HepG2 (cell line): ENCODE data around the gene CDK15. TPM values are rescaled to one million over a fixed set of nuclear protein-coding genes. Genes with fewer than 3 reads are reported as not detected.

Experiments
- ATAC-seq: fragments of 200-7000 bp; cut with Tn5 transposase; 3 replicates; pipeline ENCODE4 v1.9.1; 2020; ENCODE audit warnings: mild to moderate bottlenecking, moderate library complexity
- BruUV-seq: library from RNA; stranded (reverse); fragments of 400-500 nt; replicated peaks from 2 replicates; lab custom pipeline; 2021; lab: Mats Ljungman, UMichigan
- CTCF ChIA-PET: fragments of 300-600 bp; formaldehyde crosslinking; extraction: SDS; loops from one replicate; lab custom pipeline; 2021; ENCODE audit warnings: low total read pairs, inconsistent platforms, low intra/inter-chr PET ratio; lab: Yijun Ruan, JAX
- POLR2A ChIA-PET: fragments of 350-600 bp; sonication (Branson Sonifier 250); formaldehyde crosslinking; loops from one replicate; lab custom pipeline; 2020; ENCODE audit warnings: antibody characterized with exemption, inconsistent platforms; lab: Yijun Ruan, JAX
- DNase-seq: peaks from one replicate; pipeline ENCODE4 v3.0.0-alpha.2; 2015; ENCODE audit warnings: low spot score
- FAIRE-seq: peaks from 3 replicates; lab custom pipeline; 2011; peaks lifted over from hg19 to GRCh38; lab: Jason Lieb, UNC
- H2AFZ ChIP-seq: one replicate; pipeline ENCODE4 v1.6.1; 2011; ENCODE audit warnings: low read length, inconsistent platforms
- H3K27ac ChIP-seq: fragments of 300-600 bp; 3 replicates; pipeline ENCODE4 v1.8.0; 2011; ENCODE audit warnings: mixed run types, mild to moderate bottlenecking, mixed read lengths, low read length, inconsistent platforms; ENCODE audit not compliant: insufficient read depth; ENCODE audit errors: extremely low read length
- H3K27me3 ChIP-seq, 2 experiments: fragments of 200-600 bp in 1 of 2; 2 replicates in 1 of 2; 3 replicates in 1 of 2; pipeline versions ENCODE4 v1.6.0 to v1.8.0; 2011; ENCODE audit warnings: low read length in 2 of 2, mild to moderate bottlenecking in 2 of 2, moderate library complexity in 2 of 2, inconsistent platforms in 1 of 2; ENCODE audit not compliant: insufficient read depth in 2 of 2, control insufficient read depth in 1 of 2
- H3K36me3 ChIP-seq, 2 experiments: fragments of 200-600 bp in 1 of 2; replicated peaks in 1 of 2; 2 replicates in 1 of 2; 3 replicates in 1 of 2; pipeline versions ENCODE4 v1.5.1 to v1.8.0; 2011; ENCODE audit warnings: low read length in 2 of 2, inconsistent platforms in 1 of 2; ENCODE audit not compliant: insufficient read depth in 2 of 2, control insufficient read depth in 1 of 2
- H3K4me1 ChIP-seq: 2 replicates; pipeline ENCODE4 v1.5.1; 2012; ENCODE audit warnings: low read length, inconsistent platforms; ENCODE audit not compliant: insufficient read depth
- H3K4me2 ChIP-seq: 2 replicates; pipeline ENCODE4 v1.6.0; 2011; ENCODE audit warnings: low read depth, low read length, inconsistent platforms
- H3K4me3 ChIP-seq, 3 experiments: fragments of 200-600 bp in 1 of 3; sonication (generic), shearing (Covaris generic) in 1 of 3; replicated peaks in 1 of 3; 2 replicates each; pipeline ENCODE4 v1.5.1; 2011 to 2016; ENCODE audit warnings: low read length in 3 of 3, inconsistent platforms in 2 of 3, low read depth in 2 of 3, mild to moderate bottlenecking in 2 of 3, control low read depth in 1 of 3, mixed read lengths in 1 of 3; ENCODE audit not compliant: insufficient read depth in 1 of 3
- H3K79me2 ChIP-seq: one replicate; pipeline ENCODE4 v1.6.1; 2011; ENCODE audit warnings: low read length, inconsistent platforms; ENCODE audit not compliant: insufficient read depth
- H3K9ac ChIP-seq: 2 replicates; pipeline ENCODE4 v1.6.0; 2011; ENCODE audit warnings: mild to moderate bottlenecking, low read depth, low read length, inconsistent platforms; ENCODE audit not compliant: insufficient read depth
- H3K9me3 ChIP-seq: 2 replicates; pipeline ENCODE4 v1.5.1; 2012; ENCODE audit warnings: mild to moderate bottlenecking, low read length
- H4K20me1 ChIP-seq: 2 replicates; pipeline ENCODE4 v1.6.0; 2011; ENCODE audit warnings: inconsistent platforms, mild to moderate bottlenecking, low read length, moderate library complexity; ENCODE audit not compliant: insufficient read depth
- CHCHD3 ChIP-seq: sonication (generic); formaldehyde crosslinking; IDR thresholded peaks from 2 replicates; pipeline ENCODE4 v1.8.0; 2022; ENCODE audit warnings: mild to moderate bottlenecking, missing genetic modification reagents, moderate library complexity
- CTCF ChIP-seq: sonication (generic); formaldehyde crosslinking; IDR thresholded peaks from 2 replicates; pipeline ENCODE4 v1.5.0; 2020; ENCODE audit warnings: mild to moderate bottlenecking, missing genetic modification reagents, moderate library complexity
- DBP ChIP-seq: sonication (generic); formaldehyde crosslinking; IDR thresholded peaks from 2 replicates; pipeline ENCODE4 v1.4.0; 2020; ENCODE audit warnings: missing genetic modification reagents; ENCODE audit errors: not compliant biosample characterization
- GZF1 ChIP-seq: sonication (generic); formaldehyde crosslinking; IDR thresholded peaks from 2 replicates; pipeline ENCODE4 v1.5.1; 2020; ENCODE audit warnings: mild to moderate bottlenecking, missing genetic modification reagents
- KDM5B ChIP-seq: sonication (generic); formaldehyde crosslinking; IDR thresholded peaks from 2 replicates; pipeline ENCODE4 v1.4.0; 2020; ENCODE audit warnings: missing genetic modification reagents, mild to moderate bottlenecking, borderline replicate concordance
- MEIS2 ChIP-seq: sonication (generic); formaldehyde crosslinking; IDR thresholded peaks from 2 replicates; pipeline ENCODE4 v1.9.0; 2021; ENCODE audit warnings: mild to moderate bottlenecking, missing genetic modification reagents
- NR2C2 ChIP-seq: sonication (generic); formaldehyde crosslinking; IDR thresholded peaks from 2 replicates; pipeline ENCODE4 v1.4.0; 2020; ENCODE audit warnings: missing genetic modification reagents, mild to moderate bottlenecking, moderate library complexity, borderline replicate concordance
- REL ChIP-seq: sonication (generic); formaldehyde crosslinking; conservative IDR thresholded peaks from 2 replicates; pipeline ENCODE4 v1.8.0; 2022; ENCODE audit warnings: mild to moderate bottlenecking, missing genetic modification reagents, moderate library complexity
- ZFP37 ChIP-seq: sonication (generic); formaldehyde crosslinking; IDR thresholded peaks from 2 replicates; pipeline ENCODE4 v1.4.0; 2020; ENCODE audit warnings: missing genetic modification reagents, borderline replicate concordance
- ZNF331 ChIP-seq: sonication (generic); formaldehyde crosslinking; IDR thresholded peaks from 2 replicates; pipeline ENCODE4 v1.4.0; 2020; ENCODE audit warnings: missing genetic modification reagents
- WGBS: methylation state at CpG from one replicate; pipeline ENCODE4 v1.1.6; 2017; ENCODE audit warnings: low lambda C conversion rate; 5-methylcytosine and 5-hydroxymethylcytosine counted together
- in situ Hi-C: cut with HindIII; loops from 2 replicates; pipeline ENCODE4 v1.10.0; 2017; ENCODE audit warnings: low pct_unique_long_range_greater_than_20kb; ENCODE audit not compliant: extremely low pct_ligation_motif_present
- intact Hi-C: fragments of 100-400 bp; cut with micrococcal nuclease; formaldehyde crosslinking; loops from one replicate; pipeline ENCODE4 v1.10.0; 2022; ENCODE audit not compliant: unreplicated experiment
- polyA plus RNA-seq, 8 experiments: library from polyadenylated mRNA; depleted of rRNA in 3 of 8; stranded (reverse) in 7 of 8; unstranded in 1 of 8; fragments of >200 nt; fragmentation: Illumina TruSeq in 4 of 8; extraction: Trizol in 4 of 8; gene quantifications; 2 replicates each; pipeline versions ENCODE4 v1.2.1 to v1.2.3, GENCODE V29; 2011 to 2016; ENCODE audit warnings: low read depth in 4 of 8, missing spikeins in 1 of 8, mixed read lengths in 1 of 8; ENCODE audit not compliant: insufficient read depth in 1 of 8
- total RNA-seq, 5 experiments: library from RNA; depleted of rRNA; stranded (reverse); fragments of >200 nt; fragmentation: Illumina TruSeq; extraction: Trizol; gene quantifications; 2 replicates each; pipeline ENCODE4 v1.2.3, GENCODE V29; 2016; ENCODE audit warnings: low read depth in 1 of 5

Gene CDK15
- total and polyA plus RNA-seq, 2 of the 13 experiments (the other 11 are each of a cell fraction or from before 2014, with no cell fraction given) = not detected

GRCh38 chr2:201880579-201880978, 74.2 kb downstream of the CDK15 start (continued):
- no peak for TF ChIP-seq MEIS2
- no peak for TF ChIP-seq ZFP37 (CRISPR knock-in tag)
- no peak for TF ChIP-seq CTCF (CRISPR knock-in tag)
- TF ChIP-seq NR2C2 (CRISPR knock-in tag) = no peak
- TF ChIP-seq KDM5B = no peak

- TF ChIP-seq ZNF331 (CRISPR knock-in tag) (no peak), GZF1 (CRISPR knock-in tag) (no peak), REL (no peak), DBP (no peak), CHCHD3 (CRISPR knock-in tag) (no peak)
- intact Hi-C loops = loop anchor here (10.0 kb wide), 1 partner anchor 216 kb away; no protein-coding TSS in a partner anchor
- Histone ChIP-seq H3K36me3 (no peaks in the 10 kb centered on the region), H3K4me1 (no peaks in the 10 kb centered on the region), H3K9ac (no peak overlapping the region), H3K9me3 (no peaks in the 10 kb centered on the region), H2AFZ (no peak overlapping the region), H3K4me2 (no peak overlapping the region), H3K27ac (no peak overlapping the region), H3K79me2 (no peaks in the 10 kb centered on the region), H4K20me1 (no peaks in the 10 kb centered on the region), H3K4me3 (no peak overlapping the region), H3K27me3 (peaks cover 2 to 14% of the 10 kb centered on the region in 2 experiments; a peak in 3 of 5 replicates)
- CTCF ChIA-PET = no interaction called here
- POLR2A ChIA-PET = no interaction called here
- DNase-seq = no peak
- in situ Hi-C loops = no loop called here
- ATAC-seq = no peak
- no TSS peak for BruUV-seq
- no peak for FAIRE-seq
- 37% methylated on average over 9 of the region's 9 CpGs for WGBS
Observed at GRCh38 chr2:201880993-201881611, 74.8 kb downstream of the CDK15 start.
